ENCODE results near the gene SLCO4A1.
A peak's percentile ranks its signal among the peaks of the same experiment; 100 is the strongest.

The SLCO4A1 gene

GRCh38 chr20:62642051-62642665 is at the start of gene SLCO4A1:
TSS of gene SLCO4A1 (plus strand) at chr20:62642503. CDS start at chr20:62656455, 13,952 bp downstream.
- DNase-seq = peak; percentile 61

GRCh38 chr20:62592506-62593177 is 49.7 kb upstream of the SLCO4A1 start:
- no peak for DNase-seq

- DNase-seq = no peak
These were observed 48.7 kb upstream of the SLCO4A1 start for GRCh38 chr20:62593616-62594015.

GRCh38 chr20:62595069-62595468 is 47.2 kb upstream of the SLCO4A1 start:
- DNase-seq = no peak

- peak; percentile 72 for DNase-seq
These were observed 46.8 kb upstream of the SLCO4A1 start for GRCh38 chr20:62595491-62595890.

- DNase-seq = no peak
These were observed 45.8 kb upstream of the SLCO4A1 start for GRCh38 chr20:62596486-62596885.

- DNase-seq = no peak
These were observed 45.4 kb upstream of the SLCO4A1 start for GRCh38 chr20:62596921-62597320.

- DNase-seq = no peak
These were observed 44.7 kb upstream of the SLCO4A1 start for GRCh38 chr20:62597416-62598115.

GRCh38 chr20:62598761-62599194 is 43.5 kb upstream of the SLCO4A1 start:
- DNase-seq = no peak

GRCh38 chr20:62599216-62600110 is 42.8 kb upstream of the SLCO4A1 start:
- no peak for DNase-seq

GRCh38 chr20:62601172-62601571 is 41.1 kb upstream of the SLCO4A1 start:
- no peak for DNase-seq

GRCh38 chr20:62601714-62602113 is 40.6 kb upstream of the SLCO4A1 start:
- DNase-seq = no peak

GRCh38 chr20:62602550-62602949 is 39.8 kb upstream of the SLCO4A1 start:
- DNase-seq = no peak

- DNase-seq = no peak
These were observed 39.0 kb upstream of the SLCO4A1 start for GRCh38 chr20:62603021-62603906.

- DNase-seq = no peak
These were observed 38.2 kb upstream of the SLCO4A1 start for GRCh38 chr20:62603907-62604785.

- DNase-seq = no peak
These were observed 37.5 kb upstream of the SLCO4A1 start for GRCh38 chr20:62604796-62605195.

GRCh38 chr20:62605236-62605943 is 36.9 kb upstream of the SLCO4A1 start:
- DNase-seq = no peak

GRCh38 chr20:62606016-62606415 is 36.3 kb upstream of the SLCO4A1 start:
- DNase-seq = no peak

GRCh38 chr20:62606551-62607201 is 35.6 kb upstream of the SLCO4A1 start:
- DNase-seq = no peak

Data from NCI-H226 (cell line).